GM23338 (cell line): ENCODE data around the gene RAD52. TPM values are rescaled to one million over a fixed set of nuclear protein-coding genes. Genes with fewer than 3 reads are reported as not detected.

Experiments
- ATAC-seq: fragments of 200-7000 bp; cut with Tn5 transposase; 3 replicates; pipeline ENCODE4 v1.9.1; 2020
- DNase-seq: peaks from one replicate; pipeline ENCODE4 v3.0.0-alpha.2; 2015; ENCODE audit warnings: low spot score
- H2AFZ ChIP-seq: fragments of 200-600 bp; sonication (generic); 2 replicates; pipeline ENCODE4 v1.8.0; 2016; ENCODE audit warnings: antibody characterized with exemption, mild to moderate bottlenecking, moderate library complexity
- H3F3A ChIP-seq: fragments of 200-600 bp; sonication (generic); replicated peaks from 2 replicates; pipeline ENCODE4 v1.8.0; 2017; ENCODE audit warnings: antibody characterized with exemption, mixed run types, low read depth
- H3K27ac ChIP-seq: fragments of 200-600 bp; sonication (generic); 2 replicates; pipeline ENCODE4 v1.6.1; 2016; ENCODE audit warnings: low read depth
- H3K27me3 ChIP-seq: fragments of 200-600 bp; sonication (generic); 2 replicates; pipeline ENCODE4 v1.8.0; 2016; ENCODE audit warnings: mild to moderate bottlenecking, mixed run types, moderate library complexity; ENCODE audit not compliant: insufficient read depth
- H3K36me3 ChIP-seq: fragments of 200-600 bp; sonication (generic); 2 replicates; pipeline ENCODE4 v1.8.0; 2016; ENCODE audit warnings: mild to moderate bottlenecking; ENCODE audit not compliant: insufficient read depth
- H3K4me1 ChIP-seq: fragments of 200-600 bp; sonication (generic); 2 replicates; pipeline ENCODE4 v1.8.0; 2016; ENCODE audit warnings: mild to moderate bottlenecking, moderate library complexity; ENCODE audit not compliant: insufficient read depth
- H3K4me2 ChIP-seq: fragments of 200-600 bp; sonication (generic); 2 replicates; pipeline ENCODE4 v1.7.1; 2017; ENCODE audit warnings: mixed run types
- H3K4me3 ChIP-seq: fragments of 200-600 bp; sonication (generic); 2 replicates; pipeline ENCODE4 v1.6.1; 2016; ENCODE audit warnings: mixed run types
- H3K79me2 ChIP-seq: fragments of 200-600 bp; sonication (generic); replicated peaks from 2 replicates; pipeline ENCODE4 v1.8.0; 2017; ENCODE audit warnings: mild to moderate bottlenecking; ENCODE audit not compliant: insufficient read depth
- H3K9me2 ChIP-seq: fragments of 200-600 bp; sonication (generic); 2 replicates; pipeline ENCODE4 v1.8.0; 2017; ENCODE audit not compliant: insufficient read depth
- H4K20me1 ChIP-seq: fragments of 200-600 bp; sonication (generic); replicated peaks from 2 replicates; pipeline ENCODE4 v1.8.0; 2017; ENCODE audit warnings: mild to moderate bottlenecking; ENCODE audit not compliant: insufficient read depth
- H3K27ac Mint-ChIP-seq: 2 replicates; pipeline ENCODE4 v1.8.0; 2020; ENCODE audit warnings: inconsistent platforms, mild to moderate bottlenecking, moderate library complexity, mixed read lengths
- H3K27me3 Mint-ChIP-seq: 3 replicates; pipeline ENCODE4 v1.8.0; 2022; ENCODE audit warnings: low read depth, mild to moderate bottlenecking, moderate library complexity, mixed read lengths, inconsistent platforms; ENCODE audit not compliant: insufficient read depth, poor library complexity
- H3K36me3 Mint-ChIP-seq: 3 replicates; pipeline ENCODE4 v1.8.0; 2021; ENCODE audit warnings: low read depth, mild to moderate bottlenecking, inconsistent platforms, moderate library complexity, mixed read lengths
- H3K4me1 Mint-ChIP-seq: 3 replicates; pipeline ENCODE4 v1.8.0; 2020; ENCODE audit warnings: mild to moderate bottlenecking, inconsistent platforms, mixed read lengths
- H3K4me3 Mint-ChIP-seq: 3 replicates; pipeline ENCODE4 v1.8.0; 2021; ENCODE audit warnings: moderate library complexity, mild to moderate bottlenecking, inconsistent platforms, mixed read lengths
- H3K9me3 Mint-ChIP-seq: 3 replicates; pipeline ENCODE4 v1.8.0; 2020; ENCODE audit warnings: moderate library complexity, mild to moderate bottlenecking, inconsistent platforms, mixed read lengths
- CREB1 ChIP-seq: fragments of 250-450 bp; sonication (Bioruptor Pico); IDR thresholded peaks from 2 replicates; pipeline ENCODE4 v1.5.0; 2020; ENCODE audit warnings: low read depth, mild to moderate bottlenecking, moderate library complexity
- CTCF ChIP-seq, 2 experiments: fragments of 200-600 bp in 1 of 2; sonication (generic) in 1 of 2; conservative IDR thresholded peaks; 2 replicates each; pipeline versions ENCODE4 v1.5.1 to v1.6.1; 2016 to 2017; ENCODE audit warnings: antibody characterized with exemption in 2 of 2, low read depth in 2 of 2, mild to moderate bottlenecking in 2 of 2, moderate library complexity in 1 of 2
- ETS1 ChIP-seq: IDR thresholded peaks from 2 replicates; pipeline ENCODE4 v1.6.1; 2016; ENCODE audit warnings: antibody characterized with exemption
- EZH2 ChIP-seq: fragments of 200-600 bp; sonication (generic); IDR thresholded peaks from one replicate; pipeline ENCODE4 v1.8.0; 2017; ENCODE audit warnings: antibody characterized with exemption, mild to moderate bottlenecking, low read depth; ENCODE audit not compliant: unreplicated experiment
- EZH2phosphoT487 ChIP-seq: fragments of 200-600 bp; sonication (generic); IDR thresholded peaks from one replicate; pipeline ENCODE4 v1.8.1; 2018; ENCODE audit warnings: antibody characterized with exemption; ENCODE audit not compliant: unreplicated experiment
- NANOG ChIP-seq: IDR thresholded peaks from 2 replicates; pipeline ENCODE4 v1.6.1; 2016; ENCODE audit warnings: antibody characterized with exemption, borderline replicate concordance
- REST ChIP-seq: IDR thresholded peaks from one replicate; pipeline ENCODE4 v1.6.1; 2018; ENCODE audit warnings: antibody characterized with exemption; ENCODE audit not compliant: unreplicated experiment
- STAT1 ChIP-seq: IDR thresholded peaks from one replicate; pipeline ENCODE4 v1.6.1; 2016; ENCODE audit warnings: antibody characterized with exemption; ENCODE audit not compliant: unreplicated experiment
- ZNF114 ChIP-seq: fragments of 250-450 bp; sonication (Bioruptor Pico); IDR thresholded peaks from 2 replicates; pipeline ENCODE4 v1.5.0; 2020; ENCODE audit warnings: mild to moderate bottlenecking, moderate library complexity
- ZNF331 ChIP-seq: fragments of 250-450 bp; sonication (Bioruptor Pico); IDR thresholded peaks from 2 replicates; pipeline ENCODE4 v1.5.0; 2020; ENCODE audit warnings: low read depth, mild to moderate bottlenecking, moderate library complexity
- polyA plus RNA-seq: library from polyadenylated mRNA; unstranded; fragments of >200 nt; fragmentation: Nextera tagmentation; extraction: Ambion mirVana; gene quantifications from 2 replicates; pipeline ENCODE4 v1.2.1, GENCODE V29; 2016
- total RNA-seq: library from RNA; depleted of rRNA; stranded (reverse); fragments of >200 nt; shearing (Covaris generic); gene quantifications from 2 replicates; pipeline ENCODE4 v1.2.3, GENCODE V29; 2014

The RAD52 gene
- total and polyA plus RNA-seq, 2 experiments from 2014 or later, result 10.9 to 21.3 TPM

GRCh38 chr12:955939-956338 lies 6.4 kb upstream of the RAD52 start:
- peaks cover 5% of the 10 kb centered on the region for H3K27me3 Mint-ChIP-seq
- Histone ChIP-seq H3K4me3 (no peak overlapping the region), H3K27me3 (no peaks in the 10 kb centered on the region), H3K79me2 (no peaks in the 10 kb centered on the region), H3K4me2 (no peak overlapping the region), H2AFZ (peak overlapping the region; percentile 52; the same call in 1 of the 2 replicates), H3K27ac (no peak overlapping the region), H3K4me1 (no peaks in the 10 kb centered on the region), H4K20me1 (no peaks in the 10 kb centered on the region), H3F3A (no peaks in the 10 kb centered on the region), H3K9me2 (no peaks in the 10 kb centered on the region), H3K36me3 (no peaks in the 10 kb centered on the region)
- TF ChIP-seq CTCF (conservative IDR thresholded peaks at IDR 0.05; ENCODE audit: low read depth in 2 of 2), result no peak
- no peak for TF ChIP-seq ETS1
- no peak for TF ChIP-seq ZNF331 (CRISPR knock-in tag)
- no peak for TF ChIP-seq ZNF114 (CRISPR knock-in tag)
- no peak for TF ChIP-seq STAT1
- no peak for TF ChIP-seq REST
- TF ChIP-seq CREB1 (CRISPR knock-in tag), result no peak
- TF ChIP-seq NANOG, result no peak
- TF ChIP-seq EZH2phosphoT487, result no peak
- no peak overlapping the region for H3K4me3 Mint-ChIP-seq
- DNase-seq (no peak), ATAC-seq (no peak)
- no peaks in the 10 kb centered on the region for H3K36me3 Mint-ChIP-seq
- H3K4me1 Mint-ChIP-seq, result no peaks in the 10 kb centered on the region; the same call in 2 of the 3 replicates
- H3K9me3 Mint-ChIP-seq, result no peaks in the 10 kb centered on the region
- no peak overlapping the region for H3K27ac Mint-ChIP-seq

- Histone ChIP-seq H3K4me2 (no peak overlapping the region), H3K4me3 (no peak overlapping the region), H3K27me3 (no peaks in the 10 kb centered on the region), H4K20me1 (no peaks in the 10 kb centered on the region), H3K27ac (no peak overlapping the region), H3K79me2 (no peaks in the 10 kb centered on the region), H3F3A (no peaks in the 10 kb centered on the region), H3K9me2 (no peaks in the 10 kb centered on the region), H2AFZ (no peak overlapping the region), H3K4me1 (no peaks in the 10 kb centered on the region), H3K36me3 (no peaks in the 10 kb centered on the region)
- Mint-ChIP-seq H3K27me3 (peaks cover 8% of the 10 kb centered on the region), H3K27ac (no peak overlapping the region), H3K4me1 (no peaks in the 10 kb centered on the region; the same call in 2 of the 3 replicates), H3K36me3 (no peaks in the 10 kb centered on the region), H3K4me3 (no peak overlapping the region), H3K9me3 (no peaks in the 10 kb centered on the region)
- ATAC-seq, result no peak
- TF ChIP-seq EZH2, result no peak
- TF ChIP-seq CREB1 (CRISPR knock-in tag), result no peak
- TF ChIP-seq NANOG, result no peak
- no peak for DNase-seq
These were observed 5.2 kb upstream of the RAD52 start for GRCh38 chr12:954741-955140.
